ENCODE data around the gene GRID1.

DNA sequence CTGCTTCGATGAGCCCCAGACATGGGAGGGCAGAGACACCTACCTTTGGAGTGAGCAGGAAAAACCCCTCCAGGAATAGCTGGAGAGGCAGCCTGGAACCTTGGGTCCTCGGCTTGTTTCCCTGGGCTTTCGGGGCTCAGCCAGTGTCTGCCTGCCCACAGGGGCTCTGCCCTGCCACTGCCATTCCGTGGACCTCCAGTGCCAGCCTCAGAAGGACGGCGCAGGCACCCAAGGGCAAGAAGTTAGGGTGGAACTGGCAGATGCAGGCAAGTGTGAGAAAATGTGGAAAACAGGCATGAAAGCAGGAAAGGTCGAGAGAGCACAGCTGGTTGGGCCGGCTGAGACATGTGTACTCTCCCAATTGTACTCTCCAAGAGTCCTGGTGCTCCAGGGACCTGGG is 281.5 kb downstream of the GRID1 start:
- TF ChIP-seq, protein P1, sequence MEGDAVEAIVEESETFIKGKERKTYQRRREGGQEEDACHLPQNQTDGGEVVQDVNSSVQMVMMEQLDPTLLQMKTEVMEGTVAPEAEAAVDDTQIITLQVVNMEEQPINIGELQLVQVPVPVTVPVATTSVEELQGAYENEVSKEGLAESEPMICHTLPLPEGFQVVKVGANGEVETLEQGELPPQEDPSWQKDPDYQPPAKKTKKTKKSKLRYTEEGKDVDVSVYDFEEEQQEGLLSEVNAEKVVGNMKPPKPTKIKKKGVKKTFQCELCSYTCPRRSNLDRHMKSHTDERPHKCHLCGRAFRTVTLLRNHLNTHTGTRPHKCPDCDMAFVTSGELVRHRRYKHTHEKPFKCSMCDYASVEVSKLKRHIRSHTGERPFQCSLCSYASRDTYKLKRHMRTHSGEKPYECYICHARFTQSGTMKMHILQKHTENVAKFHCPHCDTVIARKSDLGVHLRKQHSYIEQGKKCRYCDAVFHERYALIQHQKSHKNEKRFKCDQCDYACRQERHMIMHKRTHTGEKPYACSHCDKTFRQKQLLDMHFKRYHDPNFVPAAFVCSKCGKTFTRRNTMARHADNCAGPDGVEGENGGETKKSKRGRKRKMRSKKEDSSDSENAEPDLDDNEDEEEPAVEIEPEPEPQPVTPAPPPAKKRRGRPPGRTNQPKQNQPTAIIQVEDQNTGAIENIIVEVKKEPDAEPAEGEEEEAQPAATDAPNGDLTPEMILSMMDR (IDR thresholded peaks at IDR 0.05) = no peak
- TF ChIP-seq EP300 (IDR thresholded peaks at IDR 0.05; ENCODE audit: low read depth) (no peak), POLR2AphosphoS5 (IDR thresholded peaks at IDR 0.05) (no peak), POLR2A (IDR thresholded peaks at IDR 0.05) (no peak)
